HG02884 (cell line): ENCODE measurements around the gene GRID1.

ENCODE experiments used
- ATAC-seq: cut with Tn5 transposase; IDR thresholded peaks from one replicate; pipeline ENCODE4 v1.9.1; 2021; ENCODE audit warnings: mild to moderate bottlenecking, moderate library complexity; ENCODE audit not compliant: unreplicated experiment

Gene GRID1

DNA sequence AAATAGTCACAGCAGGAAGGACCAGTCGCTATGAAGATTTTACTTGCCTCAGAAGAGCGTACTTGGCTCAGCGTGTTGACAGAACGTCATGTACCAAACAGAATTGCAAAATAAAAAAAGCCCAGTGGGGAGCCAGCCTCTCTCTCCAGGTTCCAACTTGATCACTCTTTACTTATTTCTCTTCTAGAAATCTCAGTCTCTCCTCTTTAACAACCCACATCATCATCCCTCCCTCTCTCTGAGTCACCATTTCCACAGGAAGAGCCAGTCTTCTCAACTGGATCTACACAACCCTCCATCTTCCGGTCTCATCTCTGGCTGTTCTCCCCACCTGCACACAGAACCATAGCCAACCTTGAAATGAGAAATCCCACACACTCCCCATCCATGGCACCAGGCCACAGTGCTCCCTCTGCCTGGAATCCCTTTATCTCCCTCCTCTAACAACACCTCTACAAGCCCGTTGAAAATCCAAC lies 718.3 kb downstream of the GRID1 start:
- ATAC-seq = no peak

DNA sequence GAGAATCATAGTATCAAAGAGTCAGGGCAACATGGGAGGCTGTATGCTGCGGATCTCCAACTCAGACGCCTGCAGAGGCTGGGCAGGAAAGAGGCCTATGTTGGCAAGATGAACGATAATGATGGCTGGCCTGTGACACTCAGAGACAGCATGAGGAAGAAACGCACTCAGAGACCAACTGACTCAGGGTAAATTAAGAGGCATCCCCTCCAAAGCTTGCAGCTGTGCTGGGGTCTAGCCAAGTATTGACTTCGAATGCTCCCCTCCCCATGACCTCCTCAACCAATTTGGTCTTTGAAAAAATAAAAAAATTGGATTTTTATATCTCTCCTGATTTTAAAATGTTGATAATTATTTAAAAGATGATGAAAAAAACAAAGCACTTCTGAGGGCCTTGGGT lies 718.9 kb downstream of the GRID1 start:
- ATAC-seq = no peak

DNA sequence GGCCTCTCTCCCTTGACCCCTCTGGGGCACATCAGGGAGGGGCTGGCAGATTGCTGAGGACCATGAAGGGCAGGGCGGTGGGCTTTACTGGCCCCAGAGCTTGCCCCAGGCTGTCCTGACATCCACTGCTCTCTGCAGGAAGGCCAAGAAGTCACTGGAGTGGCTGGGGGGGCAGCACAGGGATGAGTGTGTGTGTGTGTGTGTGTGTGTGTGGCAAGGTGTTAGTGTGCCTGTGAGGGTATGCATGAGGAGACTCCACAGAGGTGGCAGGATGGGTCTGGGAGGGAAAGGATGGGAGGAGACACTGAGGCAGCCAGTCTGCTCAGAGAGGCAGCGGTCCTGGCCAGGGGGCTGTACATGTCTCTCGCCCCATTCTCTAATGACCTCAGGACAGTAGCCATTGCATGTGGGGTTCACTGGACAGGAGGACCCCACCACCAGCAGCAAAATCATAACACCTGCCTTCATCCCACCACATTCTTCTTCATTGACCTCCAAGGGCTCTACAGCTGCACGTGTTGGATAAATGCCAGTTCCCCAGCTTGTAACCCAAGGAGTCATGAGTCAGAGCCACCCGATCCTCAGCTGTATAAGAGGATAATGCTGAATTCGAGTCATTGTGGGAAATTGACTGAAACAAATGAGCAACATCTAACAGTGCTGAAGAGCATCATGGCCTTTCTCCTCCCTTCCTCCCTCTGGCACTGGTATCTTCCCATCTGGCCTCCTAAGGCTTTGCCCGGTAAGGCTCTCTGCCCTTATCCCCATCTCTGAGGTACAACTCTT lies 720.5 kb downstream of the GRID1 start:
- ATAC-seq = no peak

- ATAC-seq = no peak
Observed at GRCh38 chr10:85645053-85645452, 721.5 kb downstream of the GRID1 start.

DNA sequence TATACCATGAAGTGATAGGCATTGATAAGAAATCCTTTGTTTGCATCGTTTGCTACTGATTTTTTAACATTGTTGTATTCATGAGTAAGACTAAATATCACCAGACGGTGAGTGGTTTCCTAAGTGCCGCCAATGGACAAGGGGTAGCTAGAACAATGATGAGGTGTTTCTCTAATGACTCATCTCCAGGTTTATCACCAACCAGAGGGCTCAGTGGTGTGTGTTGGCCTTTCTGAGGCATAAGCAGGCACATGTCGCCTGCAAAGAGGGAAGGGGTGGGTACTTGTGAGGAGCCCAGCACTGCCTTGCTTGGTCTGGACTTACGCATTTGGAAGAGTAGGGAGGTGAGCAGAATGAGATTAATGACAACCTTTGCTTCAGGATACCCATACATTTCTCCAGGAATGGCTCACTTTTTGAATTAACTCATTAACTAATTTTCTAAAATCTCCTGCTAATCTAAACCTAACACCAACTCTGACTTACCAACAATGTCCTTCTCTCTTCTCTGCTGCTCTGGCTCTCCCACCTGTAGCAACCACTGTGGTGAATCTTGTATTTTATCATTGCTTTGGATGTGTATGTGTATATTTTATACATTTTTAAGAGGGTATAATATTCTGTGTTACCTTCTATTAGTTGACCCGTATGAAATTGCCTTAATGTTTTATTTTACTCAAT lies 722.6 kb downstream of the GRID1 start:
- ATAC-seq = no peak

GRCh38 chr10:85643171-85643844 lies 723.3 kb downstream of the GRID1 start:
- ATAC-seq = no peak

DNA sequence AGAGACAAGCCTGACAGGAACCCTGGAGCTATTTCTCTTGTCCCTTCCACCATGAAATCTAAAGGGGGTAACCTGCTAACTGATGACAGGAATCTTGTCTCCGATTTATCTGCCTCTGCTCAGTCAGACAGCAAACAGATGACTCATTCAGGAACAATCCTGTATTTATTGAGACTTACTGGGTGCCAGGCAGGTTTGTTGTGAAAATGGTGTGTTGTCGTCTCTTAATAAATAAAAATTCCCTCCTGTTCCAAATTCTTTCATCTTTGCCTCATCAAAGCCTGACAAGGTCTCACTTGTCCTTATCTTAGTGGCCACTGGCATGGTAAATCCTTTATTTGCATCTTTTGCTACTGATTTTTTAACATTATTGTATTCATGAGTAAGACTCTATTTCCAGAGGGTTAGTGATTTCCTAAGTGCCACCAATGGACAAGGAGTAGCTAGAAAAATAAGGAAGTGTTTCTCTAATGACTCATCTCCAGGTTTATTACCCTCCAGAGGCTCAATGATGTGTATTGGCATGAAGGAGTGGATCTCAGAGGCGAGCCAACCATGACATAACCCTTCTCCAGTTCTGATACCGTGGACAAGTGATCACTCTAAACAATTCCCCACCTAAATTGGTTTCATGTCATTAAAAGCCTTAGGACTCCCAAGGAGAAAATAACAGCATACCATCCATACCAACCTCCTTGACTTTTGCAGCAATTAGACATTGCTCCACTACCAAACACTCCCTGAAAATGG lies 724.0 kb downstream of the GRID1 start:
- ATAC-seq = no peak

DNA sequence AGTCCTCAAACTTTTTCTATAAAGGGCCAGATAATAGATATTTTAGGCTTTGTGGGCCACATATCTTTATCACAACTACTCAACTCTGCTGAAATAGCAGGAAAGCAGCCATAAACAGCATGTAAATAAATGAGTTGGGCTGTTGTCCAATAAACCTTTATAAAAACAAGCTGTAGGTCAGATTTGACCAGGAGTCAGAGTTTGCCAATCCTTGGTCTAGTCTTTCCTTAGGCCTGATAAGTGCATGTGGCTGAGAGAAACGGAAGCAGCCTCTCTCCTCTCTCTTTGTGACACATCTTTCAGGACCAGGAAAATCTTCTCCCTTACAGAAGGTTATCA lies 724.5 kb downstream of the GRID1 start:
- ATAC-seq = no peak

DNA sequence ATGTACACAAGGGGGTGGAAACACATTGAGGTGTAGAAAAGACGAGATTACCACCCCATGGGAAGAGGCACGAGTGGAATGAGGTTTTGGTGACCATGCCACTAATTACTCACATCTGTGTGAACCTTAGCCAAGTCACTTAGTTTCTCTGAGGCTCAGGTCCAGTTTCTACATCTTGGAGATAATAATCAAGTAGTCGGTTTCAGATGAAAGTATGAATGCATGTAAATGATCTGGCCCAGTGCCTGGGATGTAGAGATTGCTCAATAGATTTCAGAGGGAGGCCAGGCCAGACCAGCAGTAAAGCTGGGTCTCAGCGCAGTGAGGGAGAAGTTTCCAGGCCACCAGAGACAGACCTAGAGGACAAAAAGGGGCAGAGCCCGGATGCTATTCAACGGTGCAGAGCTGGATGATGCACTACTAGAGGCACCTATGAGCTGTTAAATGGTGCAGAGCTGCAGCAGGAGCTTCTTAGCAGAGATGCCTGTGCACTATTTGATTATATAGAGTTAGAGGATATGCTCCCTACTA lies 725.1 kb downstream of the GRID1 start:
- ATAC-seq = peak; percentile 49

DNA sequence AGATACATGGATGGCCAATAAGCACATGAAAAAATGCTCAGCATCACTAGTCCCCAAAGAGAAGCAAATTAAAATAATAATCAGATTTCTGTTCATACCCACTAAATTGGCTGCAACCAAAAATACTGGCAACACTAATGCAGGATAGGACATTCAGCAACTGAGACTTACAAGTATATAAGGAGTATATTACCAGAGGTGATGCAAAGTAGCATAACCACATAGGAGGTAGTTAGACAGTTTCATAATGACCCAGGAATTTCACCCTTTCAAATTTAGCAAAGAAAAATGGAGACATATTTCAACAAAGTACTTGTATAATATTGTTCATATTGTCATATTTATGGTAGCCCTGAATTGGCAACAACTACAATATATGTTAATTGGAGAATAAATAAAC lies 727.8 kb downstream of the GRID1 start:
- peak; percentile 62 for ATAC-seq

DNA sequence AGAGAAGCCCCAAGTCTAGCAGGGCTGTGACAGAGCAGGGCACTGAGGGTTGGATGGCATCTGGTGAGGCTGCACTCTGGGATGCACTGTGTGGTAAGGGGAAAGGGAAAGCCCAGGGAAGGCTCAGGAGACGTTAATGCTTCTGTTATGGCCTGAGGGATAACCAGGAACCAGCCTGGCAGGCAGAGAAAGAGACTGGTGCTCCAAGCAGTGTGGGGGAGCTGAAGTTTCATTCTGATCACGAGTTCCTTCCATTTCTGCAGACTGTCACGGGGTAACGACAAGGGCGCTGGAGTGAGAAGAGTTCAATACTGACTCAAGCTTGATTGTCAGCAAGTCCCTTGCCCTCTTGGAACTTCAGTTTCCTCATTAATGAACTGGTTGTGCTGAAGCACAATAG lies 730.9 kb downstream of the GRID1 start:
- ATAC-seq = no peak

- no peak for ATAC-seq
Observed at GRCh38 chr10:85624511-85624910, 742.1 kb downstream of the GRID1 start.

DNA sequence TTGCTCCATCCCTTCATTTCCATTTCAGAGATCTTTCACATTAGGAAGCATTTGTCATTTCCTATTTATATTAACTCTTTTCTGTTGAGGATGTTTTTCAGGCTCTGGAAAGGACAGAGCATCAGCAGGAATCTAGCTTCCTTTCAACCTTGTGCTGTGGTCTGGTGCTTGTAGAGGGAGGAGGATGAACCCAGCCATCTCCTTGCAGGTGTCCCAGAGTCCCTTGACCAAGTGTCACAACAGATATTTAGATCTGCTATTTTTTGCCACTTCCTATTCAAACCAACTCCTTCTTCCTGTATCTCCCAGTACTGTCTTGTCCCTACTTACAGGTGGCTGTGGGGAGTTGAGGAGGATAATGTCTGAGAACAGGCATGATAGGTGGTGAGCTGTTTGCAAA lies 742.8 kb downstream of the GRID1 start:
- ATAC-seq = no peak

DNA sequence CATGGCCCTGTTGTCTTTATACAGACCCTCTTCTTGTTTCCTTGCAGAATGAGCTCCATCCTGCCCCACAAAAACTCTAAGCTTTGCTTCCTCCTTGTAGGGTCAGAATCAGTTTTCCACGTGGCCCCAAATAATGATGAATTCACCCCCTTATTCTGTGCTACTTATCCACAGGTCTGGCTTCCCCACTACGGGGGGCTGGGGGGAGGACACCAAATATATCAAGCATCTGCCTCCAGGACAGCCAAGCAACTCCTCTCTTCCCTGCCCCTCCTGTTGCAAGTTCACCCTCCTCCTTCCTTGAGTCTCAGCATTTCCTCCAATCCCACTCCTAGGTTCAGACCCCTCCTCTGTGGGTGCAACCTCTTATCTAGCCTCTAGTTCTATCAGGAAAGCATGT lies 743.3 kb downstream of the GRID1 start:
- ATAC-seq = no peak

DNA sequence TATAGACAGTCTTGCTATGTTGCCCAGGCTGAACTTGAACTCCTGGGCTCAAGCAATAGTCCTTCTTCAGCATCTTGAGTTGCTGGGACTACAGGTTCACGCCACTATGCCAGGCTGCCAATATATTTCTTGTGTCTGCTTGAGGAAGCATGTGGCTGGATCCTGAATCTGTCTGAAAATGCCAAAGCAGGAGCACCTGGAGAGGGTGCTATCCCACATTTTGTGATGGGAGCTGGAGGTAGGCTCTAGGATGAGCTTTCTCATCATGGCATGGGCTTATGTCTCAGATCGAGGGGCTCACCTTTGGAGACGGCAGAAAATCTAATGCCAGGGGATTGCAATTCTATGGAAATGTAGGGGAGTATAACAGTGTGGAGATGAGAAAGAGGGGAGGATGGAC lies 744.2 kb downstream of the GRID1 start:
- no peak for ATAC-seq

GRCh38 chr10:85621562-85621961 lies 745.0 kb downstream of the GRID1 start:
- no peak for ATAC-seq

DNA sequence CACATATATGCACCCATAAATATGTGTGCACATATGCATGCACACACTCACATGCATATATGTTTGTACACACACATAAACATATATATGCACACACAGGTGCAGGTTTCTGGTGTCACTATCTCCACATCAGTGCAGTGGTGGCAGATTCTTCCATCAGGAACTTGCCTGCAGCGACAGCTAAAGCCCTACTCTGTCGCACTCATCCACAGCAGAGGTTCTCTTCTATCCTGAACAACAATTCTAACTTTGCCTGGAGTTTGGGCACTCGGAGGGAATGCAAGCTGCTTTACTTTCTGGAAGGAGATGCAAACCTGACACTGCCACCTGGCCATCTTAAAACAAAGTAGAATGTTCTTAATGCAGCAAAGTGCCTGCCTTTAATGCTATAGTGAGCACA lies 745.8 kb downstream of the GRID1 start:
- ATAC-seq = no peak

DNA sequence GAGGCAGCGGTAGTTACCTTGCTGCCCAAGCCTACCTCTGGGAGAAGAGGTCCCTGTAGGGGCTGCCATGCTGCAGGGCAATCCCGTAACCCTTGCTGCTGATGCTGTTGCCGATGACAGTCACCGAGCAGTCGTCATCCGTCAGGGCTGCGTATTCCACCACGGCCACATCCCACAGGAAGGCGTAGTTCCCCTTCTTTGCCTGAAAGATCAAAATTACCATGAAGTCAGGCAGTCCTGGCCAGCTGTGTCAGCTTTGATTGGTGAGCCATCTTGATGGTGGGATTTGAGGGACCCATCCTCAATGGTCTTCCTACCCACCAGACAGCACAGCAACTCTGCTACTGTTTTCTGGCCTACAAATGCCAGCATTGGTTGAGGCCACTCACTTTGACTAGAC lies 746.8 kb downstream of the GRID1 start:
- no peak for ATAC-seq

DNA sequence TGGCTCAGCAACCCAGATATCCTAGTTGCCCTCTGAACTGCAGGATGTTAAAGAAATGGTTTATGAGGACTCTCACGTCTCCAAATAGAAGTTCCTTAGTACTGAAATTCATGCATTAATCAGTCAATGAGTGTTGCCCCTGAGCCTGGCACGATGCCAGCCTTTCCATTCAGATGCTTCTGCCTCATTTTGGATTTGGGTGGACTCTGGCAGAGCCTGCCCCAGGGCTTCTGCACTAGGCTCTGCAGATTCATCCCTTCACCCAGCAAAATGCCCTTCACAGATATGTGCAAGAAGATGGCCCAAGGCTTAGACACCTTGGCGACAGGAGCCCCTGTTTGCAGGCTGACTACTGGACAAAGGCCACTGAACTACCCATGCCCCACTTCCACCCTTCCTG lies 747.8 kb downstream of the GRID1 start:
- no peak for ATAC-seq

GRCh38 chr10:85617751-85618546 lies 748.6 kb downstream of the GRID1 start:
- ATAC-seq = no peak
